ENCODE measurements around the gene MALL.
"Not testable (repeated sequence)": the region's sequence is repeated elsewhere in the genome, so short reads cannot be mapped to it uniquely, and the experiment has no call there.

Gene MALL
- total RNA-seq, result 0 reads per million in 4 experiments

GRCh38 chr2:110115291-110116032, at the start of gene MALL:
TSS of gene MALL (minus strand) at chr2:110115822. CDS start at chr2:110115792, 30 bp downstream.
- DNase-seq, result no peak

DNA sequence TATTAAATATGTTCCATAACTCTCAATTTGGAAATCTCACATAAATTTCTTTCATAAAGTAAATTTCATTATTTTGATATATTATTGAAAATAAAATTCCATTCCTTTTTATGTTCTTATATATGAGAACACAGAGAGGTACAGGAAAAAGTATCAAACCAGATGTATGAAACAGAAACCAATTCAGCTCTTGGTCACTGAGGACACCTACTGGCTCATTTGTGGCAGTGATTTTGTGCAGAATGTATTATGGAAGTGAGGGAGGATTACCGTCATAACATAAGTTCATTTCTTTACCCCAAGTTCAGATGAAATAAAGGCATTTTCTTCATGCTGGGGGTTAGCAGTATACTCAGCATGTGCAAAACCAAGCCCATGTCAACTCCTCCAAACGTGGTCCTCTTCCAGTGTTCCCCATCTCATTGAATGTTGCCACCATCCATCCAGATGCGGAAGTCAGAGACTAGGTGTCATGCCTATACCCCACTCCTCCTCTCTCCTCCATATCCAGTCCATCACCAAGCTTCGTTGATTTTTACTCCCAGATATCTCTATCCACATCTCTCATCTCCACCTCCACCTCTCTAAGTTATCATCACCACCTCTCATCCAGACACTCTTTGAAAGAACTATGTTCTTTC, 41.7 kb upstream of the MALL start:
- DNase-seq, result no peak

DNA sequence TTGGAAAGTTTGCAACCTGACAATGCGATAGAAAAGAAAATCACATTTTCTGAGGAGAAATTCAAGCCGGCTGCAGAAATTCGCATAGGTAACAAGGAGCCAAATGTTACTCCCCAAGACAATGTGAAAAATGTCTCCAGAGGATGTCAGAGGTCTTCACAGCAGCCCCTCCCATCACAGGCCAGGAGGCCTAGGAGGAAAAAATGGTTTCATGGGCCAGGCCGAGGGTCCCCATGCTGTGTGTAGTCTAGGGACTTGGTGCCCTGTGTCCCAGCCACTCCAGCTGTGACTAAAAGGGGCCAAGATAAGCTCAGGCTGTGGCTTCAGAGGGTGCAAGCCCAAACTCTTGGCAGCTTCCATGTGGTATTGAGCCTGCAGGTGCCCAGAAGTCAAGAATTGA, 39.2 kb upstream of the MALL start:
- not testable (repeated sequence) for DNase-seq

DNA sequence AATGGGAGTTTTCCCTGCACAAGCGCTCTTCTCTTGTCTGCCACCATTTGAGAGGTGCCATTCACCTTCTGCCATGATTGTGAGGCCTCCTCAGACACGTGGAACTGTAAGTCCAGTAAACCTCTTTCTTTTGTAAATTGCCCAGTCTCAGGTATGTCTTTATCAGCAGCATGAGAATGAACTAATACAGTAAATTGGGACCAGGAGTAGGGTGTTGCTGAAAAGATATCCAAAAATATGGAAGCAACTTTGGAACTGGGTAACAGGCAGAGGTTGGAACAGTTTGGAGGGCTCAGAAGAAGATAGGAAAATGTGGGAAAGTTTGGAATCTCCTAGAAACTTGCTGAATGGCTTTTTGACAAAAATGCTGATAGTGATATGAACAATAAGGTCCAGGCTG, 38.6 kb upstream of the MALL start:
- not testable (repeated sequence) for DNase-seq

DNA sequence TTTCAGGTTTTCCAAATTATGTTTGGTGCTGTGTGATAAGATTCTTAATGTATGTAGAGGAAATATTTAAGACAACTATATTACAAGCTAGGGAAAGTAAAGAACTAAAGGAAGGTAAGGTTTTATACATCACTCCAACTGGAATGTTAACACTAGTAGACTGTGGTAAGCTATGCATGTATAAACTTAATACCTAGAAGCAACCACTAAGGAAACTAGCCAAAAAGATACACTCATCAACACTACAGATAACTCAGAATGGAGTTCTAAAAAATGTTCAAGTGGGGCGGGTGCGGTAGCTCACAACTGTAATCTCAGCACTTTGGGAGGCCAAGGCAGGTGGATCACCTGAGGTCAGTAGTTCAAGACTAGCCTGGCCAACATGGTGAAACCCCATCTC, 37.8 kb upstream of the MALL start:
- no peak for DNase-seq

DNA sequence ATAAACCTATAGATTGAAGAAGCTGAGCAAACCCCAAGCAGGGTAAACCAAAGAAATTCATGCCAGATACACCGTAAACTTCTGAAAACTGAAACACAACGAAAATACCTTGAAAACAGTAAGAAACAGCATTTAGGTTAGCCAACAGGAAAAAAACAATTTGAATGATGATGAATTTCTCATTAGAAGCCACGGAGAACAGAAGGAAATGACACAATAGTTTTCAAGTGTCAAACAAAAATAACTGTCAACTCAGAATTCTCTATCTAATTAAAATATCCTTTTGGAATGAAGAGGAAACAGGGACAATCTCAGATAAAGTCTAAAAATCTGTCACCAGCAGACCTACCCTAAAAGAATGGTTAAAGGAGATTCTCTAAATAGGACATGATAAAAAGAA, 37.3 kb upstream of the MALL start:
- DNase-seq, result no peak

GRCh38 chr2:110149330-110150220, 34.0 kb upstream of the MALL start:
- no peak for DNase-seq

- DNase-seq, result no peak
Measured at GRCh38 chr2:110146945-110147332, 31.3 kb upstream of the MALL start.

DNA sequence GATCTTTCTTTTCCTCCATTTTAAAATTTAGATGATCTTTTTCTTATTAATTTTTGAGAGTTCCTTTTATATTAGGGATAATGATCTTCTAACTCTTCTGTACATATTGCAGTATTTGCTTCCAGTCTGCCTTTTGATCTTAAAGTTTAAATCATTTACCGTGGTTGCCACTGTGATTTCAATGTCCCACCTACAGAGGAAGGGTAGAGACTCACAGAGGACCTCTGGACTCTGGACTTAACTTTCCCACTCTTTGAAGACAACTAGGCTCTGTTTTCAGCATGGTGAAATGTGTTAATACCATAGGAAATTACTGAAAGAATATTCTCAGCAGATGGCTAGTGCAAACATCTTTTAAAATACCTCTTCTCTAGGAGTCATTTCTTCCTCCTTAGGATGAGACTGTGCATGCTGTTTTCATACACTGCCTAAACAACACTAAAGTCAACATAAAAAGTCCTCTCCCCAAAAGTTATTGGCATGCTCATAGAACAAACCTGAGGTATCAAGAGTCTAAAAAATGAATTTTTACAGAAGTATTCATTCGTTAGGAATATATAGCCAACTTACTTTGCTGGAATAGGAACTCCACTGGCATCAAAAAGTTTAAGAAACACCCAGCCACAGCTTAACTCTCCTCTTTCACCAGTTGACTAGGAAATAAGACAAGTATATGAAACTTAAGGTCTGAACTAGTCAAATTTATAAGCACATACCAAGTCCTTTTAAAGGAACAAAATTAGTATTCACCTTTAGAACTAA, 30.7 kb upstream of the MALL start:
- no peak for DNase-seq

DNA sequence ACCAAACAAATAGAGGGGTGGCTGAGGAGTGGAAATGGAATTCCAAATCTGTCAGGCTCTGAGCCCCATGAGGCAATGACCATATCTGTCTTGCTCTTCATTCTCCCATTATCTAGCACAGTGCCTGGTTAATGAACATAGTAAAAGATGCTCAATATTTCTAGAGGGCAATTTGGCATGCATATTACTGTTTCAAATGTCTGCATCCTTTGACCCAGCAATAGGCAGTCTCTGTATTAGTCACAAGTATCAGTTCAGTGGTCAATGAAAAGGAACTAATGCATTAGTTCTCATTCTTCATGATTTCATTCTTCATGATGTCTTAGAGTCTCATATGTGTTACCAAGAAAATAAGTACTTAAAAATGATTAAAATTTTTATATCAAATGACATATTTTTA, 28.4 kb upstream of the MALL start:
- no peak for DNase-seq

DNA sequence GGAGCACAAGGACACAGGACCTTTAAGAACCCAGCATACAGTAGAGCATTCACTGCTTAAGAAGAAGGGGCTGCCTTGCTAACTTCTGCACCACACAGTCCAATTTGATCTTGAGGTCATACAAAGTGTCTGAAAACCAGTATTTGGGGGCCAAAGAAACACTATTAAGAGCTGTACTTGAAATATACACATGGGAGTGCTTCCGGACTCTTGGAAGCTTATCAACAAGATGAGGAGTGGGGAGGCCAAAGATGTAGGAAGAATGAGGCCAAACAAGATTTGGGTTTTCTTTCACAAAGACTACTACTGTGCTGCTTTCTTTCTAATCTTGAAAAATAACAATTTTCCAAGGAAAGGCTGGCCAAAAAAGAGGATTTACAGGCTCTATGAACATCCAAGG, 24.8 kb upstream of the MALL start:
- no peak for DNase-seq

- DNase-seq, result no peak
Measured at GRCh38 chr2:110134025-110134424, 18.4 kb upstream of the MALL start.

GRCh38 chr2:110131166-110131565, 15.5 kb upstream of the MALL start:
- no peak for DNase-seq

DNA sequence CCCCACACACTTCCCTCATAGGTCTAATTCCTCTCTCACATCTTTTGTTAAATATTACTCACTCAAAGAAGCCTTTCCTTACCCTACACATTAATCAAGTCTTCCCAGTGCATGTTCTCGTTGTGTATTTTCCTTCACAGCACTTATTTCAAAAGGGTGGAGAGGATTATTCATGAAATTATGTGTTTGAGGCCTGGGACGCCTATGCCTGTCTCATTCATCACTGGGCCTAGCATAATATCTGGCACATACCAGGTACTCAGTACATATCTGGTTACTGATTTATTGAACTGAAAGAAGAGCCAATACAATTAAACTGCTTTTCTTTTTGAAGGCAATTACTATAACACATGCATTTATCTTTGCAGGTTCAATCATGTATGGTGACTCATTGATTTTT, 15.1 kb upstream of the MALL start:
- DNase-seq, result no peak

DNA sequence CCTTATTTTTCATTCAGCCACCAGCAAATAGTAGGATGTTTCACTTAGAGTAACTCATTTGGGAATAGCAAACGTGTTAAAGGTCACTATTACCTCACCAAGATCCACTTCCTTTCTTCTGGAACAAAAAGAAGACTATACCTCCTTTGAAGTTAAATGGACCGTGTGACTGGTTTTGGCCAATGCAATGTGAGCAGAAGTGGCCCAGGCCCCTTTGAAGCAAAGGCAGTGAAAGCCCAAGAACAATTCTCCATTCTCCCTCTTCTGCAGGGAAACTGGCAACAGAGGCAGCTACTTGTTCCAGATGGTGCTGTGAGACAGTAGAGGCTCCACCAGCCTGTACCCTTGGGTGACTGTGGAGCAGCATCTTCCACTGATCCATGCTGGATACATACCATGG, 11.3 kb upstream of the MALL start:
- no peak for DNase-seq

DNA sequence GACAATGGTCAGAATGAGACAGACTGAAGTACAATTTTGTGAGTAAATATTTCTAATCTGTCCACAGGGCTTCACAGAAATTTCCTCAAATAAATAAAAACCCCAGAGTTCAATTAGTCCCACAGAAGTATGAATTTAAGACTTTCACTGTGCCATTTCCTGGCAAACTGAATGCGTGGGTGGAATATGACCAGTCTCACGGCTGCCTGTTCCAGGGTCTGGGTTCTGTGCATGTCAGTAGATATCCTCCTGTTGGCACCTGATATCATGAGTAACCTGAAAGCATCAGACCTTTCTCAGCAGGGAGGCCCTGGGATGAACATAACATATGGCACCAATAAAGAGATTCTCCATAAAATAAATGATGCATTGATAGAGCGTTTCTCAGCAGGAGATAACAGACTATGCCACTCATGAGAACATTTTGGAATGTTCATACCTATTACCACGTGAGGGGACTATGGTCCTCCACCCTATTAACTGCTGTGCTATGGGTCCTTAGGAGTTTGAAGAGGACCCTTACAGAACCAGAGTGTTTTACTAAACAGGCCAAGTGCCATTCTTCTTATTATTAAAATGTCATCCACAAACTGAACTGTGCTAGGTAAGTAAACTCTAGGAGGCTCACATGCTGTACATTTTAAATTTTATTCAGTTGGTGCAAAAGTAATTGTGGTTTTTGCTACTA, 10.6 kb upstream of the MALL start:
- no peak for DNase-seq

DNA sequence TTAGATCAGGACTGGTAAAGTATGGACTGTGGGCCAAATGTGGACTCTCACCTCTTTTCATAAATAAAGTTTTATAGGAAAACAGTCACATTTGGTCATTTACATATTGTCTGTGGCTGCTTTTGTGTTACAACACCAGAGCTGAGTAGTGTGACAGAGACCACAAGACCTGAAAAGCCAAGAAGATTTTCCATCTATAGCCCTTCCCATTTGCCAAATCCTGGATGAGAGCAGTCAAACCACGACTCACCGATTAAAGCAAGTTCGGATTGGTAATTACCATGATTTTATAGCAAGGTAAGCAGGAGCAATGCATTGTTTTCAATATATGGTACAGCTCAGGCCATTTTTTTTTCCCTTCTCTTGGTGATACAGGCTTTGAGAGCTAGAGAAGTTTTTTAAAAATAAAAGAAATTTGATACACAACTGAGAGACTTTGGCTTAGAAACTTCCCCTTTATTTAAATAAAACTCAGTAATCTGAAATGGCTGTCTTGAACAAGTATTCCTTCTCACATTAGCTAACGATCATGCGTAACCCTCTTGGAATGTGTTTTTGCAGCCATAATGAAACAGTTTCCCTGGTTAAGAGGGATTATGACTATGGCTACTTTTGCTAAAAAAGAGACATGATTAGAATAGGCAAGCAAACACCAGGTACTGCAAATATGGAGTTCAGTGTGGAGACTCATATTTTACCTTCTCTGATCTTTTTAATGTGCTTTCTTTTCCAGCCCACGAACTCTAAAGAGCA, 9.5 kb upstream of the MALL start:
- DNase-seq, result no peak

GRCh38 chr2:110124038-110124825, 8.6 kb upstream of the MALL start:
- DNase-seq, result no peak

GRCh38 chr2:110121592-110121991, 6.0 kb upstream of the MALL start:
- no peak for DNase-seq

DNA sequence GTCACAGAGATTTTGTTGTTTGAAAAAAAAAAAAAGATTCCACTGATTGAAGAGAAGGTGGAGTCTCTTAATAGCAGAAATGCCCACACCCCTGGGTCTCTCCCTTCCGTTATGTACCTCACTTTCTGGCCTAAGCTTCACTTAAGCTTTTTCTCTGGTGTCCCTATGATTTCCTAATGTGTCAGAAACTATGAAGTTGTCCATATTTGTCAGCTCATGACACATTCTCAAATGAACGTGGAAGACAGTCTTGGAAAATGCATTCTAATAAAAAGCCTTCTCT, 5.4 kb upstream of the MALL start:
- DNase-seq, result no peak
